Activated effector memory CD4-positive, alpha-beta T cell treated with anti-CD3 and anti-CD28 coated beads, Interleukin-2, amount 50 U/mL, for 16 hours (primary cell): Measurements from ENCODE around the gene PROC.
"Not testable (repeated sequence)": the region's sequence is repeated elsewhere in the genome, so short reads cannot be mapped to it uniquely, and the experiment has no call there.

ENCODE experiments used
- DNase-seq: peaks from one replicate; pipeline ENCODE4 v3.0.0-alpha.2; 2020

Gene PROC

GRCh38 chr2:127429291-127429690 is 11.1 kb downstream of the PROC start:
- no peak for DNase-seq

- no peak for DNase-seq
These were observed 11.7 kb downstream of the PROC start for GRCh38 chr2:127429844-127430425.

GRCh38 chr2:127431408-127432023 is 13.3 kb downstream of the PROC start:
- no peak for DNase-seq

- DNase-seq, result no peak
These were observed 16.3 kb downstream of the PROC start for GRCh38 chr2:127434515-127434914.

GRCh38 chr2:127437056-127437455 is 18.8 kb downstream of the PROC start:
- no peak for DNase-seq

GRCh38 chr2:127437781-127438726 is 19.8 kb downstream of the PROC start:
- DNase-seq, result no peak

- DNase-seq, result no peak
These were observed 21.1 kb downstream of the PROC start for GRCh38 chr2:127439343-127439742.

- DNase-seq, result no peak
These were observed 30.3 kb downstream of the PROC start for GRCh38 chr2:127448526-127448925.

GRCh38 chr2:127449414-127449813 is 31.2 kb downstream of the PROC start:
- no peak for DNase-seq

- DNase-seq, result no peak
These were observed 31.7 kb downstream of the PROC start for GRCh38 chr2:127449898-127450297.

- no peak for DNase-seq
These were observed 33.8 kb downstream of the PROC start for GRCh38 chr2:127451981-127452380.

GRCh38 chr2:127452423-127452822 is 34.2 kb downstream of the PROC start:
- not testable (repeated sequence) for DNase-seq

- DNase-seq, result no peak
These were observed 34.8 kb downstream of the PROC start for GRCh38 chr2:127453013-127453391.

GRCh38 chr2:127453392-127454171 is 35.4 kb downstream of the PROC start:
- DNase-seq, result no peak

GRCh38 chr2:127454595-127455565 is 36.7 kb downstream of the PROC start:
- DNase-seq, result no peak

GRCh38 chr2:127455566-127456493 is 37.6 kb downstream of the PROC start:
- peak; percentile 68 for DNase-seq

- no peak for DNase-seq
These were observed 38.7 kb downstream of the PROC start for GRCh38 chr2:127456960-127457359.

- DNase-seq, result no peak
These were observed 44.2 kb downstream of the PROC start for GRCh38 chr2:127462461-127462860.

- no peak for DNase-seq
These were observed 45.1 kb downstream of the PROC start for GRCh38 chr2:127463155-127463991.
